NCI-H2227 (cell line): Measurements from ENCODE around the gene TNK2.

Source experiments
- DNase-seq: peaks from one replicate; lab custom pipeline; 2025; ENCODE audit not compliant: unreplicated experiment; lab: John Stamatoyannopoulos, UW

The TNK2 gene

DNA sequence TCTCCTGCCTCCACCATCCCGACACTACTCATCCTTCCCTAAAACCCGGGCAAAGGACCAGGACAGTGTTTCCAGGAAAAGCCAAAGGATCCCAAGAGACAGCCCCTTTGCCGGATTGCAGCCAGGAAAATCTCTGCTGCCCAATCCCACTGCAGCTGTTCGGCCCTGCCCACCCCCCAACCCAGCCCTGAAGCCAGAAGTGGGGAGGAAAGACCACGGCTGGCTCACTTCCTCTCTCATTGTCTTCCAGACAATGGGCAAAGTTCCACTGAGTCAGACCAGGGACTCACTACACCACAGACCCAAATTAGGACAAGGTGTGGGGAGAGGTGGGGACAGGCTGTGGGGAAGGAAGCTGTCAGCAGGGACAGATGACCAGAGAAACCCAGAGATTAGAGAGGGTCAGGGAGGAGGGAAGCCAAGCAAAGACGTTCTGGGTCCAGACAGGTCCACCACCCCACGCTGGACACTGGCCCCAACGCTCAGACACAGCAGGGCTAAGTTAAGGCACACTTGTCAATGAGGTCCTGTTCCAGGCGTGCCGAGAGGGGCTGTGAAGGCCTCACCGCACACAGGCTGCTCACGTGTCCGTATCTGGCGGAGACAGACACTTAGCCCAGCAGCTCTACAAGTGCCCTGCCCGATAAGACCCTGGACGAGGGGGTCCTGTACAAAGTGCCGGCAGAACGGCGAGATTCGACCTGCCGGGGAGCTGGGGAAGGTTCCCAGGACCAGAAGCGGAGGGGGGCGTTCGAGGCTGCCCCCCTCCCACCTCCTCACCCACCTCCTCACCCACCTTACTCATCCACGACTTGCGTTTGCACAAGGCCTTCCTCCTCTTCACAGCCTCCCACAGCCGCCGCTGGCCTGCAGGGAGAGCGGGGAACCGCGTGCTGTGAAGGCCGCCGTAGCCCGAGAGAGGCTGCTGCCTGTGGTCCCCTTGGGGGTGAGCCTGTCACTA, 21.9 kb downstream of the TNK2 start:
- no peak for DNase-seq

DNA sequence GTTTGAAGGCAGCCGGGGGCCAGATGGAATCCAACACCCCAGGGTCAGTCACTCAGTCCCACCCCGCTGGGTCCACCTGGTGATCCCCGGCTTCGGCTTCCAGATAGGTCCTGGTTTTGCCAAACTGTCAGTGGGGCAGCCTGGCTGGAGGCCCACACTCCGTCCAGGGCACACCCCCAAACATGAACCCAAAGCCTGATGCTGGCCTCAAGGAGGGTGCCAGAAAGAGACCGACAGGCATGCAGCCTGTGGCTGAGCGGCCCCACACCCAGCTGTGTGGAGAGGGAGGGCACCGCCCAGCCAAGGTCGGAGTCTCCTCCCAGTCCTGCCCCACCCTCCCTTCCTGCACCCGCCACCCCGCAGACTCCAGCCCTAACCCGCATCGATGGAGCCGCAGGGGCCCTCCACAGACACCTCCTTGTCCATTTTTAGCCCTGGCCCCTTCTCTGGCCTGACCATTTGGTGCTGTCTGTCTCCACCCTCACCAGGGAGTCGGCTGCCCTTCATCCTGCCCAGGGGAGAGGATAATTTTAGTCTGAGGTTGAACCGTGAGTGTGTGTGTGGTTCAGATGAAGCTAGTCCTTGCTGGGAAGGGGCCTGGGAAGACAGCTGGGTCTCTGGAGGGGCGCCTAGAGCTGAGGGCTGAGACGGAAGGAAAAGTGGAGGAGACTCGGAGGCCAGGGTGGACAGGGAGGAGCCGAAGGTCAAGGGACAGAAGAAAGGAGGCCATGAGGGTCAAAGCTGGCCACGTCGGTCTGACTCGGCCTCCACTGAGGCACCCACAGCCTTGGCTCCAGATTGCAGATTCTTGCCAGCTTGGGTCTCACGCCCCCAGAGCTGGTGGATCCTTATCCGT, 23.1 kb downstream of the TNK2 start:
- DNase-seq: no peak

- no peak for DNase-seq
Measured at GRCh38 chr3:195884691-195885035, 23.7 kb downstream of the TNK2 start.

GRCh38 chr3:195883801-195884200, 24.6 kb downstream of the TNK2 start:
- DNase-seq: no peak

DNA sequence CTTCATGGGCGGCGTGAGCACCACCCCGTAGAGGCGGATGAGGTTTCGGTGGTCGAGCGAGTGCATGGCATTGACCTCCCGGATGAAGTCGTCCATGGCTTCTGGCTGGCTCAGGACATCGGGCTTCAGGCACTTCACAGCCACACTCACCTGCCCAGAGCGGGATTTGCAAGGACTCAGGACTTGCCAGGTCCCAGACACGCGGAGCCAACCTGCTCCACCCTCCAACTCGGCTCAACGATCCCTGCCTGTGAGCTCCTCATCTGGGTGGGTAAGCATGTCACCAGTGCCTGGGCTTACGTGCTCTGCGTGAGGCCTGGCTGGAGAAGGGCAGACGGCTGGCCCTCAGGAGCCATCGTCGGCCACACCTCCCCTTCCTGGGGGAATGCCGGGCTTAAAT, 25.2 kb downstream of the TNK2 start:
- DNase-seq: no peak

GRCh38 chr3:195882002-195882441, 26.3 kb downstream of the TNK2 start:
- DNase-seq: no peak

GRCh38 chr3:195881276-195881988, 26.9 kb downstream of the TNK2 start:
- no peak for DNase-seq

GRCh38 chr3:195880037-195880431, 28.3 kb downstream of the TNK2 start:
- DNase-seq: no peak

DNA sequence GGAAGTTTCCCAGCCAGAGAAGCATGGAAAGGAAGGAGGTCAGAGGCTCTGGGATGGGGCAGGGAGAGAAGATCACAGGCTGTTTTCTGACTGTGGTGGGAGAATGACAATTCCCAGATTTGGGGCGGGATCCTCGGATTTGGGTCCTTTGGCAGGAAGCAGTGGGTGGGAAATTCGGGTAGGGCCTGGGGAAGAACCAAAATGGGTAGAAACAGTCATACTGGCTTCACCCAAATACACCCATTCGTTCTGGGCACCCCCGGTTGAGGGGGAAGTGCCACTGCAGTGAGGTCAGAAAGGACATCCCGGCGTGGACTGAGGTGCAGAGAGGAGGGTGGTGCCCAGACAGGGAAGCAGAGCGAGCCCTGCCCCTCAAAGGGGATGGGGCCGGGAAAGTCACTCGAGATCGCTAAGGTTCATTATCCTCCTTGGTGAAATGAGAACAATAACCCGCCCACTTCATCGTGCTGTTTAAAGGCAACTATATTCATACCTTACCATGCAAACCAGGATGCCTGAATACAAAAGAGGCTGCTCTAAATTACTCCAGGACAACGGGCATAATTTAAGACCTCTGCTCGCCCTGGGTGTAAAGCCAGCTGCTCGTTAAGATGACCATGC, 28.8 kb downstream of the TNK2 start:
- no peak for DNase-seq

DNA sequence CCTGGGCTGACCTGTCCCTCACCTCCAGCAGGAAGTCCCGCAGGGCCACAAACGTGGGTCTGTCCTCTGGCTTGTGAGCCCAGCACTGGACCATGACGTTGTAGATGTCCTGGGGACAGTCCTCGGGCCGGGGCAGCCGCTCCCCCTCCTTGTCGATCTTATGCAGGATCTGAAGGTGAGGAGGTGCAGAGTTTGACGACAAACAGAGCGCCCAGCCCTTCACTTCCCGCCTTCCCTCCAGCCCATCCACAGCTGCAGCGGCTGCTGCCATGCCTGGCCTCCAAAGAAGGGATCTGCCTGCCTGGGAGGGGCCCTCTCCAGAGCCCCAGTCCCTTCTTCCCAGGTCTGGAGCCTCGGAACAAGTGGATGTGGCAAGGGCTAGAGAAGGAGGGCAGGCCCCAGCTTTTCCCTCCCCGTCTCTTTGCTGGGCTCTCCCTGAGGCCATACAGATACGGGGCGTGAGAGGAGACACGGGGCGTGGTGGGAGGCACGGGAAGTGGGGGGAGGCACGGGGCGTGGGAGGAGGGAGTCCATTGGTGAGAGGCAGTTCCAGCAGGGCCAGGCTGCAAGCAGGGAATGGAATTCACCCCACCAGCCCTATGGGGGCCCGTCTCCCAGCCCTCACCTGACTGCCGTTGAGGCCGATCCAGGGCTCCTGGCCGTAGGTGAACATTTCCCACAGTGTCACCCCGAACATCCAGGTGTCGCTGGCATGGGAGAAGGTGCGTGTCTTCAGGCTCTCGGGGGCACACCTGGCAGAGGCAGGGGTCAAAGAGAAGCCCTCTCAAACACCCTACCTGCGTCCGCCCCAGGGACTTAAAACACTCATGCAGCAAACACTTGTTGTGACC, 29.7 kb downstream of the TNK2 start:
- no peak for DNase-seq

GRCh38 chr3:195877767-195878423, 30.5 kb downstream of the TNK2 start:
- DNase-seq: no peak

DNA sequence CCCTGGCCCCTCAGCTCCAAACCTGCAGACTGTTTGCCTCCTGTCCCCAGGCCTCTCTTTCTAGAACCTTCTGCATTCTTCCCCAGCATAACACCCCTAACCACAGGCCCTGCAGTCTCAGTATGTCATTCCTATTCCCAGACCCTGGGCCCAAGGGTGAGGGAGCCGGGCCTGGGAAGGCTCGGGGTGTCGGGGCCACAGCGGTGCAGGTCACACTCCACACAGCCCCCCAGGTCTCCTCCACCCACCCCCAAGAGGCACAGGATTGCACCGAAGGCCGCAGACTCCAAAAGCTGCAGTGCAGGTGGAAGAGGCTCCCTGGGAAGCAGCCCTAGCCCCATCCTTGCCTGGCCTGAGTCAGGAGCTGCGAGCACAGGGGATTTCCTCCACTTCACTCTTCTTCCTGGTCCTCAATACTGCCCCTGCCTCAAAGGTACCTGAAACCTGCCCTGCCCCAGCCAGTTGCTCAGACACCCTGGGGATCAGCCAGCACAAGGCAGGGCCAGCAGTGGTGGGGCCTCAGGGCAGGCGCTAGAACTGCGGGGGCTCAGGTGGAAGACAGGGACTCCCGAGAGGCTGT, 31.1 kb downstream of the TNK2 start:
- no peak for DNase-seq

DNA sequence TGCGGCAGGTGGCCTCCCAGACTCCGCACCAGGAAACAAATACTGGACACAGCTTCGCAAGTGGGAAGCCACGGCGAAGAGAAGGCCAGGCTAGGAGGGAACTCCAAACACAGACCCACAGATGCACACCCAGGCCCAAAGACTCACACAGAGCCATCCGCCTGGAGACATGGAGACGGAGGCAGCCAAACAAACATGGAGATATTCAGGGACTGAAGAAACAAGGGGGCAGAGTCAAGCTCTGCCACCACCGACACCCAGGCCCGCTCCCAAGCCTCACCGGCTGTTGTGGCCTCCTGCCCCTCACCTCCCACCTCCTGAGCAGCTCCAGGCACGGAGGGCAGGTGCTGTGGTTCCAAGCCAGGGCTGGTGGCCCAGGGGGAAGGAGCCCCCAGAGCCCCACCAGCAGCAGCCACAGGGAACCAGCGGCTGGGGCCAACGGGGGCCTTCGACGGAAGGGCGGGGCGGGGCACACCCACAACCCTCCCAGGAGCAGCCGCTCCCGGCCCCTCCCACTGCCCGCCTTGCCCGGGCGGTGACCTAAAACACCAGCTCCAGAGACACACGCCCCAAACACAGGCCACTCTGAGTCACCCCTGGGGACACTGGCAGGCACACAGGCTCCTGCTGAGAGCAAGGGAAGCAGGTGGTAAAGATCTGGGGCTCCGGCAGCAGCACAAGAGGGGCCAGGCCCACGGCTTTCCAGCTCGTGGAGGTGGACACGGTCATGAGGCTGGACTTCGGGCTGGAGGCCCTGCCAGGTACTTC, 31.9 kb downstream of the TNK2 start:
- DNase-seq: no peak

GRCh38 chr3:195875482-195876236, 32.7 kb downstream of the TNK2 start:
- DNase-seq: no peak

- no peak for DNase-seq
Measured at GRCh38 chr3:195873971-195874370, 34.4 kb downstream of the TNK2 start.

GRCh38 chr3:195873281-195873887, 35.0 kb downstream of the TNK2 start:
- DNase-seq: no peak

DNA sequence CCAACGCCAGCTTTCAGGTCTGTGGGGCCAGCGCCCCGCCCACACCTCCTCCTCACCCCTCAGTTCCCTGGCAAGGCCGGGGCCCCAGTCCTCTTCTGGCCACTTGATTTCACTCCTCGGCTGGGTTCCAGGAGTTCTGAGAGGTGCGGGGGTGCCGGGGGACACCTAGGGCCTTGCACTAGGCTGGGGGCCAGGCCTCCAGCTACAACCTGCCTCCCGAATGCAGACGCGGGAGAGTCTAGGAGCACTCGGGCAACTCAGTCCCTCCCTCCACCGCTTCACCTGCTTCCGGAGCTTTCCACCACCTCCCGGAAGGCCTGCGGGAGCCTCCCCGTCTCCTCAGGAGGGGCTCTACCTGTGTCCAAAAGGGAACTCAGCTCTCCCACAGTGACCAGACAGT, 35.6 kb downstream of the TNK2 start:
- no peak for DNase-seq
